ENCODE measurements around the gene USP7.
"Not testable (repeated sequence)": the region's sequence is repeated elsewhere in the genome, so short reads cannot be mapped to it uniquely, and the experiment has no call there.

The USP7 gene

GRCh38 chr16:8963821-8964441, at the start of gene USP7:
USP7 (minus strand) TSS chr16:8963906; CDS start chr16:8963285, 621 bp downstream.
- peak; percentile 89 for DNase-seq (ENCODE audit: low read depth)

- no peak for DNase-seq (ENCODE audit: low read depth)
Measured at GRCh38 chr16:9013508-9013864, 49.8 kb upstream of the USP7 start.

- DNase-seq (ENCODE audit: low read depth) = no peak
Measured at GRCh38 chr16:9012848-9013507, 49.3 kb upstream of the USP7 start.

GRCh38 chr16:9012330-9012729, 48.6 kb upstream of the USP7 start:
- no peak for DNase-seq (ENCODE audit: low read depth)

GRCh38 chr16:9008601-9009260, 45.0 kb upstream of the USP7 start:
- peak; percentile 56 for DNase-seq (ENCODE audit: low read depth)

- DNase-seq (ENCODE audit: low read depth) = no peak
Measured at GRCh38 chr16:9007177-9007794, 43.6 kb upstream of the USP7 start.

GRCh38 chr16:9004183-9004582, 40.5 kb upstream of the USP7 start:
- no peak for DNase-seq (ENCODE audit: low read depth)

GRCh38 chr16:9003763-9004162, 40.1 kb upstream of the USP7 start:
- no peak for DNase-seq (ENCODE audit: low read depth)

GRCh38 chr16:9003322-9003721, 39.6 kb upstream of the USP7 start:
- no peak for DNase-seq (ENCODE audit: low read depth)

- DNase-seq (ENCODE audit: low read depth) = no peak
Measured at GRCh38 chr16:9002042-9002441, 38.3 kb upstream of the USP7 start.

GRCh38 chr16:9000664-9001063, 37.0 kb upstream of the USP7 start:
- no peak for DNase-seq (ENCODE audit: low read depth)

- no peak for DNase-seq (ENCODE audit: low read depth)
Measured at GRCh38 chr16:8999800-9000199, 36.1 kb upstream of the USP7 start.

GRCh38 chr16:8998108-8998507, 34.4 kb upstream of the USP7 start:
- no peak for DNase-seq (ENCODE audit: low read depth)

- no peak for DNase-seq (ENCODE audit: low read depth)
Measured at GRCh38 chr16:8996891-8997290, 33.2 kb upstream of the USP7 start.

- DNase-seq (ENCODE audit: low read depth) = no peak
Measured at GRCh38 chr16:8990445-8990844, 26.7 kb upstream of the USP7 start.

GRCh38 chr16:8989099-8989878, 25.6 kb upstream of the USP7 start:
- no peak for DNase-seq (ENCODE audit: low read depth)

GRCh38 chr16:8986818-8987191, 23.1 kb upstream of the USP7 start:
- no peak for DNase-seq (ENCODE audit: low read depth)

GRCh38 chr16:8986111-8986510, 22.4 kb upstream of the USP7 start:
- no peak for DNase-seq (ENCODE audit: low read depth)

- no peak for DNase-seq (ENCODE audit: low read depth)
Measured at GRCh38 chr16:8982816-8983215, 19.1 kb upstream of the USP7 start.

GRCh38 chr16:8981901-8982300, 18.2 kb upstream of the USP7 start:
- not testable (repeated sequence) for DNase-seq (ENCODE audit: low read depth)

GRCh38 chr16:8976189-8976588, 12.5 kb upstream of the USP7 start:
- DNase-seq (ENCODE audit: low read depth) = not testable (repeated sequence)

- DNase-seq (ENCODE audit: low read depth) = no peak
Measured at GRCh38 chr16:8975039-8975438, 11.3 kb upstream of the USP7 start.

Measured in activated gamma-delta T cell treated with anti-CD3 and anti-CD28 coated beads, Interleukin-2, amount 50 U/mL, for 16 hours (primary cell).